Measurements from ENCODE around the gene MVD.

MVD gene

DNA sequence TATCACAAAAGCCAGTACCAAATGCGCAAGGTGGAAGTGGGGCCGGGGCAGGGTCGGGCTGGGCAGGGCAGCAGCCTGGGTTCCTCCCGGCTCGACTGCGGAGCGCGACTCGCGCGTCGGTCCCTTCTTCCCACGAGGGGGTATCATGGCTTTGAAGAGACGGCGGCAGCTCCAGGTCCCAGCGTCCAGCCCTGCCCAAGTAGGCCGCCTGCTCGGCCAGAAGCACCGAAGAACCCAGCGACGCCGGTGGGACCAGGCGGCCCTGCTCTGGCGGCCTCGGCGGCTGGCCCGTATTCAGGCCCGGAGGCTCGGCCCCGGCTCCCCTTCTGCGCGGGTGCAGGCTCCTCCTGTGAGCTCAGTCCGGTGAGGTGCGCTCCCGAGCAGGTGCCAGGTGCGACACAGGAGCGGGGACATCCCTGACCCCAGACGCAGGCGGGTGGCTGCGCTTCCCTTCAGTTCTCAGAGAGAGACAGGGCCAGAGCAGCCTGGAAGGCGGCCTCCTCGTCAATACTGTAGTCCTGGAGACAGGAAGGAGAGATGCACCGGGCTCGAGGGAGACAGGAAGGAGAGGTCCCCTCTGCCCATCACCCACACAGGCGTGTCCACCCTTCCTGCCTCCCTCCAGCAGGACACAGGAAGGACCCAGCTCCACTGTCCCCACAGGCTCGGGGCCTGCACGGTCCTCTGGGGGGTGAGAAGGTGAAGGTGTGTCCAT is 34.4 kb upstream of the MVD start:
- no peak for DNase-seq

- no peak for DNase-seq
These were observed 33.5 kb upstream of the MVD start for GRCh38 chr16:88696441-88696840.

GRCh38 chr16:88695753-88696152 is 32.9 kb upstream of the MVD start:
- no peak for DNase-seq

DNA sequence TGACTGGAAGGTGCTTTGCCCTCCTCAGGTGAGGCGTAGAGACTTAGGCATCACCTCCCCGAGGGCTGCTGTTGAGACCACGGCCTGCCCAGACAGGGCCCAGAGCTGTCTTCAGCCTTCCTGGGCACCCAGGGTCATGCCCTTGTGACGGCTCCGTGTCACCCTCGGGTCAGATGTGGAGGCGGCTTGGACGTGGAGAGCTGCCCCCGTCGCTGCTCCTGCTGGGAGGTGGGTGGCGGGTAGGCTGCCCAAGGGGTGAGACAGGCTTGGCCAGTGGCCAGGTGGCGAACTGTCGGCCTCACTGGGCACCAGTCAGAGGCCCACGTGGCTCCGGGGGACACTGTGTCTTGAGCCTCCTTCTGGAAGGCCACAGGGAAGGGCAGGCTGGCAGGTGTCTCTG is 32.3 kb upstream of the MVD start:
- DNase-seq = no peak

DNA sequence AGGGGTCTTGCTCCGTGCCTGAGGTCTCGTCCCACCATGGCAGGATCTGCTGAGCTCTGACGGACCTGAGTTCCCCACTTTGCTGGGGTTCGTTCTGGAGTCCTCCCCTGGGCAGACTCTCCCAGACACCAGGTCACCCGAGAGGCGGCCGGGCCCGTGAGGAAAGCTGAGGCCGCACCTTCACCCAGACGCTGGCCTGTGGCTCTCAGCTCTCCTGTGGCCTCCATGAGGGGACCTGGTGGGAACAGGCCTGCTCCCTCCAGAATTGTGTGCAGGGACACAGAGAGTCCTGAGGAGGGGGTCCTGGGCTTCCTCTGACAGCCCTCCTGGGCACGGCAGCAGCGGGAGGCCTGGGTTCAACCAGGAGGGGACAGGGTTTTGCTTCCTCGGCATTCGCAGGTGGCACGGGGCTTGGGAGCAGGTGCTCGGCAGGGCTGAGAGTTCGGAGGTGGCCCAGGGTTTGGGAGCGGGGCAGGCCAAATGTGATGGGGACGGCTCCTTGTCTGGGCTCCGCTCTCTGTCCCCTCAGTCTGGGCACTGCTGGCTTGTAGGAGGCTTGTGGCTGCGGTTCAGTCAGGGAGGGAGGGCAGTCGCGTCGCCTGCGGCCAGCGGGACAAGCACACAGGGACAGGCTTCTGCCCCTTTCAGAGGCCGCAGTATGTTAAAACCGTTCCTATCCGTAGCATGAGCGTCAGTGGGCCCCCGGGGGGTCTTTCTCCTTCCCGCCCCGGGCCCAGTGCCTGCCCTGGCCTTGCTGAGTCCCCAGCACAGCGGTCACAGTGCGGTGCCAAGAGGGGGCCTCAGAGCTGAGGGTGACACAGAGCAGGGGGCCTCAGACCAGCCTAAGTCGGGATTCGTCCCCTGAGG is 31.6 kb upstream of the MVD start:
- DNase-seq = no peak

- no peak for DNase-seq
These were observed 30.7 kb upstream of the MVD start for GRCh38 chr16:88693420-88694177.

- no peak for DNase-seq
These were observed 30.0 kb upstream of the MVD start for GRCh38 chr16:88692861-88693260.

DNA sequence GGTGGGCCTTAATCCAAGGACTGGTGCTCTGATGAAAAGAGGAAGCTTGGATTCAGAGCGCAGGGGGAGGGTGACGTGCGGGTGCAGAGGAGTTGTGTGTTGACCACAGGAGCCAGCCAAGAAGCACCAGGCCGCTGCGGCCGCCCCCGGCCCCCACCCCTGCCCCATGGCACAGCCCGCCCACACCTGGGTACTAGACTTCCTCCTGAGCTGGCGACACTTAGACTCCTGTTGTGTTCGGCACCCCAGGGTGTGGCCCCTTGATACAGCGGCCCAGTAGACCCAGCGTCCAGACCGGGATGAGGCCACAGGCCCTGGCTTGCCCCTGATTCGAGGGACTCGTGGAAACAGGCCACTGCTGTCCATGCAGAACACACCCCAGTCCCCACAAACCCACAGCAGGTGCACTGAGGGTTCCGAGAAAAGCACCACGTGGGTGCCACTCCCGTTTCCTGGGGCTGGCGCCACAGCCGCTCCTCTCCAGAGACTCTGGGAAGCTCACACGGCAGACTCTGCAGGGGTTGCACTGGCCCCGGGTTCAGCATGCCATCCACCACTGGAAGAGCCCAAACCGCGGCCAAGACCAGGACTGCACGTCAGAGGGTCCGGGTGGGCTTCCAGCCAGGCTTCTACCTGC is 29.2 kb upstream of the MVD start:
- no peak for DNase-seq

DNA sequence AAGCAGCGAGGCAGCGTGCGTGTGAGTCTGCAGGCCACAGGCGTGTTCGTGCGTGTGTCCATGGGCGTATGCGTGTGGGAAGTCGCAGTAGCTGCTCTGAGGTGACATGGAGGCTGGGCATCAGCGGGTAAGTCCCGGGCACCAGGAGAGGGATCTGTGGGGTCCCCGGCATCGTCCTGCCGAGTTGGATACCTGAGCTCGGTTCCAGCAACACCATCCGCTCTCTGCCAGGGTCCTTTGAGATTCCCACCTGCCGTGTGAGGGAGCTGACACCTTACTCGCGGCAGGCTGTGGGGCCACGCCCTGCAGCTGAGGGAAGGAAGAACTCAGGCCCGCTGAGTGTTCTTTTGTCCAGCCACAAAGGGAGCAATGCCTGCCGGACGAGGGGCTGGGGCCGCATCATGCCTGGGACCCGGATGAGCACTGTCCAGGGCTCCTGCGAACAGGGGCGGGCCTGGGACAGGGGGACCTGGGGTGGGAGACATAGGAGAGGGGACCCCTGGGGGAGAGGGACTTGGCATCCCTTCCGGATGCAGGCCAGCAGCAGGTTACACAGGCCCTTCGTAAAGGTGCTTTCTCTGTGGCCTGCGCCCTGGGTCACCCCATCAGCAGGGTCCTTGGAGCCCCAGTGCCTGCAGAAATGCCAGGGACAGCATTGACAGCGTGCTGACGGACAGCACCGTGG is 28.4 kb upstream of the MVD start:
- DNase-seq = no peak

GRCh38 chr16:88690341-88691128 is 27.6 kb upstream of the MVD start:
- no peak for DNase-seq

DNA sequence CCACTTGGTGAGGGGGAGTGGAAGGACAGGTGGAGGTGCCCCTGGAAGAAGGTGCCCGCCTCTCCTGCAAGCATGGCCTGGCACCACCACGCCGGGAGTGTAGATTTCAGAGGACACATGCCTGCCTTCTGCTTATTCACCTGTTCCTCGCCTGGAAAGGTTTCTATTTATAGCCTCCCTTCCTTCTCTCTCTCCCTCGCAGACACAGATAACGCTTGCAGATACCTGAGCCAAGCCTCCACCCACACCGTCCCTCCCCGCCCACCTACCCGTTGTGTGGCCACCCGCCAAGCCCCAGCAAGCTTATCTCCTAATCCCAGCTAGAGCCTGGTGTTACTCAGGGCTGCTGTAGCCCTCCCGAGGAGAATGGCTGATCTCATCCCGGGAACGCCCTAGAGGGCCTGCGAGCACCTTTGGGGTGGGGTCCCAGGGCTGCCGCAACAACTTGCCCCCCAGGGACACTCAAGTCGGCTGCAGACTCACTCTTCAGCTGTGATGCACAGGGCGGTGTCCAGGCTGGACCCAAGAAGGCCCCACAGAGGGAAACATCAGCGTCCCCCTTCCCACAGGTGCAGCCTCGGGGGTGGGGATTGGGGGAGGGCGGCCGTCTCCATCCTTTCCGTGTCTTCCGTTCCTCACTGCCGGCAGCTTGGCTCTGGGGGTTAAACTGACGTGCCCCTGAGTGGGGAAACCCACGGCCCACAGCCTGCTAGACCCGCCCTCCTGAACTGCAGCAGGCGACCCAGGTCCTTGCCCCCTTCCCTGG is 25.3 kb upstream of the MVD start:
- DNase-seq = no peak

GRCh38 chr16:88687676-88688012 is 24.8 kb upstream of the MVD start:
- DNase-seq = no peak

- no peak for DNase-seq
These were observed 24.3 kb upstream of the MVD start for GRCh38 chr16:88687254-88687576.

- DNase-seq = no peak
These were observed 23.8 kb upstream of the MVD start, which contains the start of gene SNAI3 for GRCh38 chr16:88686439-88687253. Gene SNAI3 (minus strand): TSS chr16:88686507. CDS start chr16:88686406, 101 bp downstream.

DNA sequence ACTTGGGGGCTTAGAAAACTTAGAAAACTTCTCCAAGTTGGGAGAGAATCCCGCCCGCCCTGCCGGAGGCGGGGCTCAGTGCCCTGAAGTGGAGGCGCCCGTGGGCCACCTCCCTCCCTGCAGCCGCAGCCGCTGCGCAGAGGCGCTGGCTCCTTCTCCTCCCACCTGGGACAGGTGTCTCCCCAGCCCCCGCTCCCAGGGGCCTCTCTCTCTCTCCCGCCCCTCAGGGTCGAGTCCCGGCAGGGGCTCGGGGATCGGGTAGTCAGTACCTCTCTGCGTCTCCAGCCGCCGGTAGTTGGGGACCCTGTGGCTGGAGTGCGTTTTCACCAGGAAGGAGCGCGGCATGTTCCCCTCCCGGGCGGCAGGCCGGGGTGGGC is 23.2 kb upstream of the MVD start:
- DNase-seq = no peak

DNA sequence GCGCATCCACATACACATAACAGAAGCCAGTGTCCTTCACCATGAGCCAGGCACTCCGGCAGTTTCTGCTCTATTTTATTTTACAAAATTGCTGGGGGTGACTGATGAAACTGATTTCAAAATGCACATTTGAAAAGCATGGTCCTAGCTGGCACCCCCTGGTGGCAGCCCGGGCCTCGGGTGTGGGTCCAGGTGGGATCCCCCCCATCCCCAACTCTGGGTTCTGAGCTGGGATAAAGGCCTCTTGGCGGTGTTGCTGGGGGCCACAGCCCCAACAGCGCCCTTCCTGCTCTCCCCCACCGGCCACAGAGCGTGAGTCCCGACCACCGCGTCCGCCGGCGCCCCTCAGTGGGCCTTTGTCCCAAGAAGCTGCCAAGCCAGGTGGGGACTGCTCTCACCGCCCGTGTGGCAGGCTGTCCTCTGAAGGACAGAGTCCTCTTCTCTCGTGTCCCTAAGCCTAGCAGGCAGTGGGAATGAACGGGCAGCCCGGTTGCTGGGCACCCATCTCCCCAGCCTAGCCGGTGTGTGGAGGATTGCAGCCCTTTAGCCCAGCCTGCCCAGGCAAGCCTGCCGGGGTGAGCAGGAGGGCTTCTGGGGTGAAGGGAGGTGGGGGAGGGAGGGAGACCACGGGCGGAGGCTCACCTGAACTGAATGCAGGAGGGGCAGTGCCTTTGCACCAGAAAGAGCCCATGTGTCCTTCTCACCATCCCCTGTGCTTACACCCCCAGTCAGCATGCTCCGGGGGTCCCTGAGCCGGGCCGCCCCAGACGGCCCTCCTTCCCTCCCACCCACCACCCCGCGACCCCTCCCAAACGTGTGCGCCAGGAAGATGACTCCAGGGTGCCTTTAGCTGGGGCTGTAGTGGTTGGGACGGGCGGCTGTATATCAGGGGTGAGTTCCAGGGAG is 22.5 kb upstream of the MVD start:
- DNase-seq = peak; percentile 69

DNA sequence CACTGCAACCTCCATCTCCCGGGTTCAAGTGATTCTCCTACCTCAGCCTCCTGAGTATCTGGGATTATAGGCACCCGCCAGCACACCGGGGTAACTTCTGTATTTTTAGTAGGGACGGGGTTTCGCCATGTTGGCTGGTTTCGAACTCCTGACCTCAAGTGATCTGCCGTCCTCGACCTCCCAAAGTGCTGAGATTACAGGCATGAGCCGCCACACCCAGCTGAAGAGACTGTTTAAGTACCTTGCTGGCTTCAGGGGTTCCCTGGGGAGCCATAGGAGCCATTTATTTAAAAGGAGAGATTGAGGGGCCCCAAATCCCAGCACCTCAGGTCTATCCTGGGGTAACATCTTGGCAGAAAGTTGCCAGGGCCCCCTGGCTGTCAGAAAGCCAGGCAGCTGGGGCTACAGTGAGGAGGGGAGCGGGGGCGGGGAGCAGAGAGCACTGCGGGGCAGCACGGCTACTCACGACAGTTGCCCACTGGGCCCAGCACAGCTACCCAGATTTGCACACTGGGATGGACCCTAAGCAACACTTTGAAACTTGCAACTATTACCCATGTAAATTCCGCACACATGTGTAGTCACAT is 21.8 kb upstream of the MVD start:
- DNase-seq = no peak

DNA sequence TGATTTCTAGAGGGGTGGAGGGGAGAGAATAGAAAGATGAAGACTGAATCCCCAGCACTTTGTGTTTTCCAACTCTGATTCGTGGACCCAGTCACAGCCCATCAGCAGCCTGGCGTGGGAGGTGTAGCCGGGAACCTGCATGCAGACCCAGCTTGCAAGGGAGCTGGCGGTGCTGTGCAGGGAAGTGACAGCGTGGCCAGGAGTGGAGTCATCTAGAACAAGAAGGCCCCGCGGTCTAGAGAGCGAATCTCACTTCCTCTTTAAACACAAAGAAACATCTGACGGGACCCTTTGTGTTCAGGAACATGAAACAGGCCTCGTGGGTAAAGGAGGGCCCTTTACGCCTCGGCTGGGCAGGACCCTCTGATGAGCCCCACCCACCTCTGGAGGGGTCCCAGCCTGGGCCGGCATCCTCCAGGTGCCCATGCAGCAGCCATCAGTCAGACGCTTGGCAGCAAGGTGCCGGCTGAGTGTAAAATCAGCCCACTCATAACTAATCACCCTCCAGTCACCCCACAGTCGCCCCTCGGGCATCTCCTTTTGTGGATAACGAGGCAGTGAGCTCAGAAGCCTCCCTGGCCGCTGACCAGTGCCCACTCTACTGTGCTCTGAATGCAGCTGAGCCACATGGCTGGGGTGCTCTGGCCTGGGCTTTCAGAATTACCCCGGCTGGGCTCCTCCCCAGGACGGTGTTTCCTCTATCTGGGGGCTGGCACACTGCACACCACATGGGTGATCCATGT is 19.0 kb upstream of the MVD start:
- DNase-seq = no peak
